HG03025 (cell line): Measurements from ENCODE around the gene KCNAB2.

Experiments
- ATAC-seq: cut with Tn5 transposase; IDR thresholded peaks from one replicate; pipeline ENCODE4 v1.9.1; 2021; ENCODE audit warnings: mild to moderate bottlenecking, moderate library complexity; ENCODE audit not compliant: unreplicated experiment, low FRiP score

The KCNAB2 gene

DNA sequence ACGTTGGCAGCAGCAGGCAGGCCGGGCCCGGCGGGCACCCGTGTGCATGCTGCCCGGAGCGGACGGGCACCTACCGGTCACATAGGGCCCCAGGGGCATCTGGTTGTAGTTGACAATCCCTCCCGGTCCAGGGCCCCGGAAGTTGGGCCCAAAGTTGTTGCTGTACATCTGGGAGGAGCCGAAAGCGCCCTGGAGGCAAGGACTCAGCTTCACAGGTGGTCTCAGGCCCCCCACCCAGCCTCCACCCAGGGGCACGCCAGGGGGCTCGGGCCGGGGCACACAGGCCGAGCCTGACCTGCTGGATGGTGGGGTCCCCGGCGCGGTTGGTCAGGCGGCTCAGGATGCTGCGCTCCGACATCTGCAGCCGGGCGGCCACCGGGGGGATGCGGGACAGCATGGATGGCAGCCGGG, 60.6 kb downstream of the KCNAB2 start:
- no peak for ATAC-seq

DNA sequence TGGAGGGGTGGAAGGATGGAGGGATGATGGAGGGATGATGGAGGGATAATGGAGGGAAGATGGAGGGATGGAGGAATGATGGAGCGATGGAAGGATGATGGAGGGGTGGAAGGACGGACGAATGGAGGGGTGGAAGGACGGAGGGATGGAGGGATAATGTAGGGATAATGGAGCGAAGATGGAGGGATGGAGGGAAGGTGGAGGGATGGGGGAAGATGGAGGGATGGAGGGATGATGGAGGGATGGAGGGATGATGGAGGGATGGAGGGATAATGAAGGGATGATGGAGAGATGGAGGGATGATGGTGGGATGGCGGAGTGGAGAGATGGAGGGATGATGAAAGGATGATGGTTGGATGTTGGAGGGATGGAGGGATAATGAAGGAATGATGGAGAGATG, 61.3 kb downstream of the KCNAB2 start:
- ATAC-seq: no peak

DNA sequence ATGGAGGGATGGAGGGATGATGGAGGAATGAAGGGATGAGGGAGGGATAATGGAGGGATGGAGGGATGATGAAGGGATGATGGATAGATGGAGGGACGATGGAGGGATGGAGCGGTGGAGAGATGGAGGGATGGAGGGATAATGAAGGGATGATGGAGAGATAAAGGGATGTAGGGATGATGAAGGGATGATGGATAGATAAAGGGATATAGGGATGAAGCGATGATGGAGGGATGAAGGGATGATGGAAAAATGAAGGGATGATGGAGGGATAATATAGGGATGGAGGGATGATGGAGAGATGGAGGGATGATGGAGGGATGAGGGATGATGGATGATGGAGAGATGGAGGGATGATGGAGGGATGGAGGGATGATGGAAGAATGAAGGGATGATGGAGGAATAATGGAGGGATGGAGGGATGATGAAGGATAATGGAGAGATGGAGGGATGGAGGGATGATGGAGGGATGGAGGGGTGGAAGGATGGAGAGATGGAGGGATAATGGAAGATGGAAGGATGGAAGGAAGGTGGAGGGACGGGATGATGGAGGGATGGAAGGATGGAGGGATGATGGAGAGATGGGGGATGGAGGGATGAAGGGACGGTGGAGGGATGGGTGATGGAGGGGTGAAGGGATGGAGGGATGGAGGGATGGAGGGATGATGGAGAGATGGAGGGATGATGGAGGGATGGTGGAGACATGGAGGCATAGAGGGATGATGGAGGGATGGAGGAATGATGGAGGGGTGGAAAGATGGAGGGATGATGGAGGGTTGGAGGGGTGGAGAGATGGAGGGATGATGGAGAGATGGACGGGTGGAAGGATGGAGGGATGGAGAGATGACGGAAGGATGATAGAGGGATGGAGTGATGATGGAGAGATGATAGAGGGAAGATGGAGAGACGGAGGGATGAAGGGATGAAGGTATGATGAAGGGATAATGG, 62.0 kb downstream of the KCNAB2 start:
- ATAC-seq: no peak

DNA sequence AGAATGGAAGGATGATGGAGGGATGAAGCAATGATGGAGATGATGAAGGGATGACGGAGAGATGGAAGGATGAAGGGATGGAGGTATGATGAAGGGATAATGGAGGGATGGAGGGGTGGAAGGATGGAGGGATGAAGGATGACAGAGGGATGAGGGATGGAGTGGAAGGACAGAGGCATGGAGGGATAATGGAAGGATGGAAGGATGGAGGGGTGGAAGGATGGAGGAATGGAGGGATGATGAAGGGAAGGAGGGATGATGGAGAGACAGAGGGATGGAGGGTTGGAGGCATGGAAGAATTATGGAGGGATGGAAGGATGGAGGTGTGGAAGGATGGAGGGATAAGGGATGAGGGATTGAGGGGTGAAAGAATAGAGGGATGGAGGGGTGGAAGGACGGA, 62.8 kb downstream of the KCNAB2 start:
- no peak for ATAC-seq

DNA sequence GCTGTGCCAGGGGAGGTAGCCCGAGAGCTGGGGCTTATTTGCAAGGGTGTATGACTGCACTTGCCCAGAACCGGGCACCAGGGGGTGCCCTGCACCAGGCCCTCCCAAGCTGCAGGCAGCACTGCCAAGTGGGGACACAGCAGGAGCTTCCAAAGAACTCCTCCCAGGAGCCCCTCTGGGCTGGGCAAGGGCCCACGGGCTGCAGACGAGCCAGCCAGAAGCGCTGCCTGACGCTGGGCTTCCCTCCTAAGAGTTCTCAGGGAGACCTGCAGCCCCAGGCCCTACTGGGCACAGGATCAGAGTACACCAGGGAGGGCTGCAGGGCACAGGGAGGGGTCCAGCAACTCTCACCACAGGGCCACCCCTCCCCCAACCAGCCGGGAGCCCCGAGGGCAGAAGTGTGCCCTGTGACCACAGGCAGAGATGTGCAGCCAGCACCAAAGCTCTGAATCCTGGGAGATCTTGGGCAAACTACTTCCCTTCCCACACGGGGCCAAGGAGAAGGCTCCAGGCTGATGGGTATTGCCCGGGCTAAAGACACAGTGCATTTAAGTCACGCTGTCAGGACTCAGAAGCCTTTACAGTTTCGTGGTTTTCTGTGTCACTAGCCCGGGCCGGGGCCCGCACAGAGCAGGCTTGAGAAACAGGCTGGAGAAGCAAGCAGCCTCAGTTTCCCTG, 63.4 kb downstream of the KCNAB2 start:
- no peak for ATAC-seq

DNA sequence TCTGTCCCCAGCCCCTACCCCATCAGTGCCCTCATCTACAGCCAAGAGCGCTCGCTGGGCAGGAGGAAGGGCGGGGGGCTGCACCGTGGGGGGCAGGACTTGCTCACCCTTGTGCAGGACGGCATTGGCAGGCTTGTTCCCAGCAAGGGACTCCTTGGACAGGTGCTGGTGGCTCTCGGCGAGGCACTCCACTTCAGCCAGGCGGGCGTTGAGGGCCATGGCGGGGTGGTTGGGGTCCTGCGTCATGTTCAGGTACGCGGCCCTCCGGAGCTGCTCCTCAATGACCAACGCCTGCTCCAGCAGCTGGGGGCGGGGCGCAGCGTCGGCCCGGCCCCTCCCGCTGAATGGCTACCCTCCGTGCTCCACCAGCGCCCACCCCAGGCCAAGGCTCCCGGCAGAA, 64.0 kb downstream of the KCNAB2 start:
- ATAC-seq: no peak

DNA sequence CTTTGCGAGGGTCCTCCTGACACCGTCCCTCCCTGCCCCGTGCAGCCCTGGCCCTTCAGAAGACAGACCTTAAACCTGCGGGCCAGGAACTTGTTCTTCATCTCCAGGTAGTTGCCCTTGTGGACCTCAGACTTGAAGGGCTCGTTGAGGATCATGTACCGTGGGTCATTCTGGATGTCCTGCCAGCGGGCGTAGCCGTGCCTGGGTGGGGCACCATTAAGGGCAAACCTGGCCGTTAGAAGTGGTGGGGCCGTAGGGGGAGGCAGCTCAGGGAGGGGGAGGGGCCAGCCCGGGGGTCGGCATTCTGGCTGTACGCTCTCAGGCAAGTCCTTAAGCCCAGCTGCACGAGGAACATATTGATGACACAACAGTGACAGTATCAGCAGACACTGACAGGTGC, 64.6 kb downstream of the KCNAB2 start:
- no peak for ATAC-seq

DNA sequence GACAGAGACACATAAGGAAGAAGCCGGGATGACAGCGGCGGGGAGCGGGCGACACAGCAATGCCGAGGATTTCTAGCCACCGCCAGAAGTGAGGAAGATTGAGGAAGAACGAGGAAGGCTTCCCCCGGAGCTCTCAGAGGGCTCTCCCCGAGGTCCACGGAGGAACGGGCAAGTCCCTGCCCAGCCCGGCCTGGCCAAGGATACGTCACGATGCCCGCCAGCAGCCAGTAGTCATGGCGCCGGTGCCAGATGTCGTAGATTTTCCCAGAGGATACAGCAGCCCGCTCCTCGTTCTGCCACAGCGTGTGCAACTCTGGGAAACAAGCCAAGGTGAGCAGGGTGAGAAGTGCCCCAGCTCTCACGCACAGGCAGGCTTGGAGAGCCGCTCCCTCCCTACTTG, 65.9 kb downstream of the KCNAB2 start:
- ATAC-seq: no peak

DNA sequence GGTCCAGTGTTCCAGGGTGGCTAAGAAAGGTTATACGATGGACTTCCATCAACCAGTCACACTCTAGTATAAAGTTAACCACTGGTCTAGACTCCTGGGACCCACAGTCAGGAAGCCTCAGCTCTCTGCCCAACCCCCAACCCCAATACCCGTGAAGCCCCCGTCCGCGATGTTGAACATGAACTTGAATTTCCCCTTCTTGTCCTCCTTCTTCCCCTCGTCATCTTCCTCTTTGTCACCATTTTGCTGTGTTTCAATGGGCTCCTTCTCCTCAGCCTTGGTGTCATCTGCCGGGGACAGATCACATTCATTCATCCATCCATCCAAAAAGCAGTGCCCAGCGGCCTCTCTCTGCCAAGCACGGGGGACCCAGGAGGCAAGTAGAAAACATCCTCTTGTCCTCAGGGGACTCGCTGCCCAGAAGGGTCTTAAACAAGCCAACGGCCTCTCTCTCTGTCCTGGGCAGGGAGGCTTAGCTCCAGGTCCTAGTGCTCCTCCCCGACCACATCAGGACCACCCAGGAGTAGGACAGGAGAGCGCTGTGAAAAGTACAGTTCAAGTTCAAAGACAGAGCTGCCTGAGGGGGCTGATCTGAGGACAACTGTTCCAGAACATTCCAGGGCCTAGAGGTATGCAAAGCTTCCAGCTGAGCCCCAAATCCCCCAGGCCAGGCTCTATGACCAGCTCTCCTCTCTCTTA, 66.5 kb downstream of the KCNAB2 start:
- no peak for ATAC-seq

DNA sequence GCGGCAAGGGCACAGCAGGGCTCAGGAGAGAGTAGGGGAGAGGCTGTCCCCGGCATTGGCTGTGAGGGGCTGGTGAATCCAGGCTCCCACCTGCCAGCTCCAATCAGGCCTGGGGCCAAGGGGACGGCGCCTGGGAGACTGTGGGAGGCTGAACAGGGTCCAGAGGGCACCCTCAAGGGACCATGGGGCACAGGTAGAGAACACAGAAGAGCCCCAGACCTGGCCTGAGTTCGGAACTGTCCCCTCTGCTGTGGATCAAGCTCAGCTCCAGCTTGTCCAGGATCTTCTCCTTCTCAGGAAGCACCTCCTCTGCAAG, 67.0 kb downstream of the KCNAB2 start:
- ATAC-seq: no peak

DNA sequence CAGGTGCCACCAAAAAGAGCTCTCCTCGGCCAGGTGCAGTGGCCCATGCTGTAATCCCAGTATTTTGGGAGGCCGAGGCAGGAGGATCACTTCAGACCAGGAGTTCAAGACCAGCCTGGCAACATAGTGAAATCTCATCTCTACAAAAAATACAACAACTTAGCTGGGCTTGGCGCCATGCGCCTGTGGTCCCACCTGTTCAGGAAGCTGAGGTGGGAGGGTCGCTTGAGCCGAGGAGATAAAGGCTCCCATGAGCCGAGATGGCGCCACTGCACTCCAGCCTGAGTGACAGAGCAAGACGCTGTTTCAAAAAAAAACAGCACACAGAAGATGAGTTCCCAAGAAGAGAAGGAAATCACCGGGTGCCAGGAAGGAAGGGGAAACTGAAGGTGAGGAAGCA, 67.4 kb downstream of the KCNAB2 start:
- no peak for ATAC-seq

DNA sequence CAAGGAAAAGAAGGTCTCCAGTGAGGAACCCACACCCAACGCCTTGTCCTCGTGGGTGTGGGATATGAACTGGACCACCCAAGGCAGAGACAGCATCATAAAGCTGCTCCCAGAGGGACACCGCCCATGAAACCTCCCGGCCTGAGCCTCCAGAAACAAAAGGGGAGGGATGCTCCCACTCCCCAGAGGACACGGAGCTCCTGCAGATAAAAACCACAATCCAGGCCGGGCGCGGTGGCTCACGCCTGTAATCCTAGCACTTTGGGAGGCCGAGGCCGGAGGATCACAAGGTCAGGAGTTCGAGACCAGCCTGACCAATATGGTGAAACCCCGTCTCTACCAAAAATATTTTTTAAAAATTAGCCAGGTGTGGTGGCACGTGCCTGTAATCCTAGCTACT, 68.1 kb downstream of the KCNAB2 start:
- no peak for ATAC-seq

DNA sequence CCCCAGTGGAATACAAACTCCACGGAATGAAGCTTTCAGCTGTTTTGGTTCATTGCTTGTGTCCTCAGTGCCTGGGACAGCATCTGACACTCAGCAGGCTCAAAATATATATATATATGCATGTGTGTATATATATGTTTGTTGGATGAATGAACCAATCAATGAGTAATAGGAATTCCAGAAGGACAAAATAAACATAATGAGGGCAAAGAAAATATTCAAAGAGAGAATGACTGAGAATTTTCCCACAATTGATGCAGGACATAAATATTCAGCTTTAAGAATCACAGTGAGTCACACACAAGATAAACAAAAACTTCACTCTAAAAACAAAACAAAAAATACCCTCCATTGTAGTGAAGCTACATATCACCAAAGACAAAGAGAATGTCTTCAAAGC, 70.4 kb downstream of the KCNAB2 start:
- no peak for ATAC-seq

DNA sequence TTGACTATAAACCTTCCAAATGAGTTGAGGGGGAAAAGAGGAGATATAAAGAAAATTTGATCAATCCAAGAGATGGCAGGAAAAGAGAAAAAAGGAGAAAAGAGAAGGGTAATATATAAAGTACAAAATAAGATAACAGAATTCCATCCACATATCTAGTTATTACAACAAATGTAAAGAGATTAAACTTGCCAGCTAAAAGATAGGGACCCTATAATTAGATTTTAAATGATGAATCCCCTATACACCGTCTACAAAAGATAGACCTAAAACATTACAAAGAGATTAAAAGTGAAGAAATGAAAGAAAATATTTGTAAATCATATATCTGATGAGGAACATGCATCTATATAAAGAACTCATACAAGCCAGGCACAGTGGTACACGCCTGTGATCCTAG, 71.4 kb downstream of the KCNAB2 start:
- ATAC-seq: no peak

DNA sequence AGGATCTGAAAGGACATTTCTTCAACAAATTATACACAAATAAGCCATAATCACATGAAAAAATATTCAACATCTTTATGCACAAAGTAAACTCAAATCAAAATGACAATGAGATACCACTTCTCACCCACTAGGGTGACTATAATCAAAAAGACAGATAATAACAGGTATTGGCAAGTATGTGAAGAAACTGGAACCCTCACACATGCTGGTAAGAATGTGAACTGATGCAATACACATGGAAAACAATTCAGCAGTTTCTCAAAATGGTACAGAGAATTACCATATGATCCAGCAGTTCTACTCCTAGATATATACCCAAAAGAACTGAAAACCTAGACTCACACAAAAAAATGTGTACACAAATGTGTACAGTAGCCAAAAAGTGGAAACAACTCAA, 71.9 kb downstream of the KCNAB2 start:
- no peak for ATAC-seq

DNA sequence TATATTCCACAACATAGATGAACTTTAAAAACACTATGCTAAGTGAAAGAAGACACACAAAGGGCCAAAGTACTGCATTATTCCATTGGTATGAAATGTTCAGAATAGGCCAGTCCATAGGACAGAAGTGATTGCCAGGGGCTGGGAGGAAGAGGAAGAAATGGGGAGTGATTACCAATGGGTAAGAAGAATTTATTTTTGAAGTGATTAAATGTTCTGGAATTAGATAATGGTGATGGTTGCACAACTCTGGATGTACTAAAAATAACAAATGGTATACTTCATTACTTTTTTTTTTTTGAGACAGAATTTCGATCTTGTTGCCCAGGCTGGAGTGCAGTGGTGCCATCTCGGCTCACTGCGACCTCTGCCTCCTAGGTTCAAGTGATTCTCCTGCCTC, 72.7 kb downstream of the KCNAB2 start:
- no peak for ATAC-seq

DNA sequence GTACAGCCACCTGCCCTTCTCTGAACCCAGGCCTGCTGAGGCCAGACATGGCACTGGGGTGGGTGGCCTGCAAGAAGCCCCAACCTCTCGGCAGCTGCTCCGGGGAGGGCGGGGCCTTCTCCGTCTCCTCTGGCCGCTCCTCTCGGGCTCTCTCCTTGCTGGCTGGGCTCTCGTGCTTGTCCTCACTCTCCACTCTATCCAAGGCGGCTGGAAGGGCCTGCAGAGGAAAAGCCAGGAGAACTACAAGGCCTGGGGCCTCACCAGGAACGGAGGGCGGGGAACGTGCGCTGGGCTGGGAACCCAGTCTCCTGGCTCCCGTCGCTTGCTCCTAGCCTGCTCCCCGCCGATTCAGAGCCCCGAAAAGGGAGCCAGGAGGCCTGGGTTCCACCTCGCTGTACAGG, 75.3 kb downstream of the KCNAB2 start:
- ATAC-seq: no peak

DNA sequence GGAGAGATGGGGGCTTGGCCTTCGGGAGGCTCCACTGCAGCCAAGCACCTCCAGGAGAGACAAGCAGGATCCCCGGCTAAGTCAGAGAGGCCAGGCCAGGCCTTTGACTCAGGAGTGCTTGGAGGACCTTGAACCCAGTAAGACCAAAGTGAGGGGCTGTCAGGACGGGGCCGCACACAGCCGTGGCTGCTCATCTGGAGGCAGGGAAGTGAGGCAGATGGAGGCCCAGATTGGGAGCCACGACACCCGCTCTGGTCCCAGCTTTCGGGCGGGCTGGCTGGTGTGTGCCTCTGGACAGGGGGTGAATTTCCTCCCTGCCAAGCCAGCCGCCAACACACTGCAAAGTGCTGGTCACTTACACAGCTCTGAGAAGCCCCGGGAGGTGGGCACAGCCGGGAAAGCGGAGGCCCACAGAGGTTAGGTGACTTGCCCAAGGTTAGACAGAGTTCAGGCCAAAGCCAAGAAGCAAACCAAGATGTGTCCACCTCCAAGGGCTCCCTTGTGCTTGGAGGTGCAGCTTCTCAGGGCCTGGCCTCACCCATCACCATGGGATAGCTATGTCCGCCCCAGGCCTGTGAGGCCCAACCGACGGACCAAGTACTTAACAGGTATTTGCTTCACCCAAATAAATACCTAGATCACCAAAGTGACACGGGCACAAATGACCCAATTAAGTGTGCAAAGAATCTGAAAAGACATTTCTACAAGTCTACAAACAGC, 76.1 kb downstream of the KCNAB2 start:
- ATAC-seq: no peak

DNA sequence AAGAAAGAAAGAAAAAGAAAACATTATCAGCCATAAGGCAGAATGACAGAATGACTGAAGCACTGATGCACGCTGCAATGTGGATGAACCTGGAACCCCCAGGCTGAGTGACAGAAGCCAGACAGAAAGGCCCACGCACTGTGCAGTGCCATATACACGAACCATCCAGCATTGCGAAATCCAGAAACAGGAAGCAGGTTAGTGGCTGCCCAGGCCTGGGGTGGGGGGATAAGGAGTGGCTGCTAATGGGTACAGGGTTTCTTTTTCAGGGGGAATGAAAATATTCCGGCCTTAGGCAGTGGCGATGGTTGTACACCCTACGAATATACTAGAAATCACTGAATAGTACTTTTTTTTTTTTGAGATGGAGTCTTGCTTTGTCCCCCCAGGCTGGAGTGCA, 77.4 kb downstream of the KCNAB2 start:
- ATAC-seq: no peak

DNA sequence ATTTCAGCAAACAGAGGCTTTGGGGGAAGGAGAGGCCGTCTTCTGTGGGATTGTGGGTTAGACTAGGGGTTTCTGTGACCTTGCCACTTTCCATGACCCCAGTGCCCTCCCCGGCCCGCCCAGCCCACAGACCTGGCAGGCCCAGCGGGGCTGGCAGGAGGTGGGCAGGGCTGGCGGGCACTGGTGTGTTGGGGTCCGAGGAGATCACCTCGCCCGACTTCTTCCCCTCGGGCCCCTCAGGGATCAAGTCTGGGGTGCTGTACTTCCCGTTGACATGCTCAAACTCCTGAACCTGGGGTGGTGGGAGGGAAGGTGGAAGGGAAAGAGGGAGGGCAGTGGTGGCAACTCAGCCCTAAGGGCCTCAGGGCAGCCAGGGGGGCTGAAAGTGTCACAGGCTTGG, 78.1 kb downstream of the KCNAB2 start:
- ATAC-seq: no peak

DNA sequence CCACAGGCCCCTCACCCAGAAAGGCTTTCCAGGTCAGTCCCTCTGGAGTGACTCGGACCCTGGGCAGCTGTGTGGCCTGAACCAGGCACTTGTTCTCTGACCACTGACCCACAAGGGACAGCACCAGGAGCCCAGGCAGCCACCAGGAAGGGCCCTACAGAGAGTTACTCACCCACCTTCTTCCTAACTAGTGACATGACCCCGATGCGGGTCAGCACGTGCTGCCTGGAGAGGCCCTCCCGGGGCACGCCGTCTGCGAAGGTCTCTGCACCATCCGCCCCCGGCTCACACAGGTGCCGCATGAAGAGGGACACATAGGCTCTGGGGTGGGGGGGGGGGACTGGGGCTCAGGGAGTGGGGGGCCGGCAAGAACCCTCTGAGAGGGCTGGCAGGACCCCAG, 78.7 kb downstream of the KCNAB2 start:
- no peak for ATAC-seq
